GM23338 (cell line): Measurements from ENCODE around the gene MET. TPM values are rescaled to one million over a fixed set of nuclear protein-coding genes. Genes with fewer than 3 reads are reported as not detected.

Source experiments
- ATAC-seq: fragments of 200-7000 bp; cut with Tn5 transposase; 3 replicates; pipeline ENCODE4 v1.9.1; 2020
- DNase-seq: peaks from one replicate; pipeline ENCODE4 v3.0.0-alpha.2; 2015; ENCODE audit warnings: low spot score
- H2AFZ ChIP-seq: fragments of 200-600 bp; sonication (generic); 2 replicates; pipeline ENCODE4 v1.8.0; 2016; ENCODE audit warnings: antibody characterized with exemption, mild to moderate bottlenecking, moderate library complexity
- H3F3A ChIP-seq: fragments of 200-600 bp; sonication (generic); replicated peaks from 2 replicates; pipeline ENCODE4 v1.8.0; 2017; ENCODE audit warnings: antibody characterized with exemption, mixed run types, low read depth
- H3K27ac ChIP-seq: fragments of 200-600 bp; sonication (generic); 2 replicates; pipeline ENCODE4 v1.6.1; 2016; ENCODE audit warnings: low read depth
- H3K27me3 ChIP-seq: fragments of 200-600 bp; sonication (generic); 2 replicates; pipeline ENCODE4 v1.8.0; 2016; ENCODE audit warnings: mild to moderate bottlenecking, mixed run types, moderate library complexity; ENCODE audit not compliant: insufficient read depth
- H3K36me3 ChIP-seq: fragments of 200-600 bp; sonication (generic); 2 replicates; pipeline ENCODE4 v1.8.0; 2016; ENCODE audit warnings: mild to moderate bottlenecking; ENCODE audit not compliant: insufficient read depth
- H3K4me1 ChIP-seq: fragments of 200-600 bp; sonication (generic); 2 replicates; pipeline ENCODE4 v1.8.0; 2016; ENCODE audit warnings: mild to moderate bottlenecking, moderate library complexity; ENCODE audit not compliant: insufficient read depth
- H3K4me2 ChIP-seq: fragments of 200-600 bp; sonication (generic); 2 replicates; pipeline ENCODE4 v1.7.1; 2017; ENCODE audit warnings: mixed run types
- H3K4me3 ChIP-seq: fragments of 200-600 bp; sonication (generic); 2 replicates; pipeline ENCODE4 v1.6.1; 2016; ENCODE audit warnings: mixed run types
- H3K79me2 ChIP-seq: fragments of 200-600 bp; sonication (generic); replicated peaks from 2 replicates; pipeline ENCODE4 v1.8.0; 2017; ENCODE audit warnings: mild to moderate bottlenecking; ENCODE audit not compliant: insufficient read depth
- H3K9me2 ChIP-seq: fragments of 200-600 bp; sonication (generic); 2 replicates; pipeline ENCODE4 v1.8.0; 2017; ENCODE audit not compliant: insufficient read depth
- H4K20me1 ChIP-seq: fragments of 200-600 bp; sonication (generic); replicated peaks from 2 replicates; pipeline ENCODE4 v1.8.0; 2017; ENCODE audit warnings: mild to moderate bottlenecking; ENCODE audit not compliant: insufficient read depth
- H3K27ac Mint-ChIP-seq: 2 replicates; pipeline ENCODE4 v1.8.0; 2020; ENCODE audit warnings: inconsistent platforms, mild to moderate bottlenecking, moderate library complexity, mixed read lengths
- H3K27me3 Mint-ChIP-seq: 3 replicates; pipeline ENCODE4 v1.8.0; 2022; ENCODE audit warnings: low read depth, mild to moderate bottlenecking, moderate library complexity, mixed read lengths, inconsistent platforms; ENCODE audit not compliant: insufficient read depth, poor library complexity
- H3K36me3 Mint-ChIP-seq: 3 replicates; pipeline ENCODE4 v1.8.0; 2021; ENCODE audit warnings: low read depth, mild to moderate bottlenecking, inconsistent platforms, moderate library complexity, mixed read lengths
- H3K4me1 Mint-ChIP-seq: 3 replicates; pipeline ENCODE4 v1.8.0; 2020; ENCODE audit warnings: mild to moderate bottlenecking, inconsistent platforms, mixed read lengths
- H3K4me3 Mint-ChIP-seq: 3 replicates; pipeline ENCODE4 v1.8.0; 2021; ENCODE audit warnings: moderate library complexity, mild to moderate bottlenecking, inconsistent platforms, mixed read lengths
- H3K9me3 Mint-ChIP-seq: 3 replicates; pipeline ENCODE4 v1.8.0; 2020; ENCODE audit warnings: moderate library complexity, mild to moderate bottlenecking, inconsistent platforms, mixed read lengths
- CREB1 ChIP-seq: fragments of 250-450 bp; sonication (Bioruptor Pico); IDR thresholded peaks from 2 replicates; pipeline ENCODE4 v1.5.0; 2020; ENCODE audit warnings: low read depth, mild to moderate bottlenecking, moderate library complexity
- EZH2 ChIP-seq: fragments of 200-600 bp; sonication (generic); IDR thresholded peaks from one replicate; pipeline ENCODE4 v1.8.0; 2017; ENCODE audit warnings: antibody characterized with exemption, mild to moderate bottlenecking, low read depth; ENCODE audit not compliant: unreplicated experiment
- EZH2phosphoT487 ChIP-seq: fragments of 200-600 bp; sonication (generic); IDR thresholded peaks from one replicate; pipeline ENCODE4 v1.8.1; 2018; ENCODE audit warnings: antibody characterized with exemption; ENCODE audit not compliant: unreplicated experiment
- JUNB ChIP-seq: IDR thresholded peaks from one replicate; pipeline ENCODE4 v1.6.1; 2016; ENCODE audit warnings: antibody characterized with exemption; ENCODE audit not compliant: unreplicated experiment
- NANOG ChIP-seq: IDR thresholded peaks from 2 replicates; pipeline ENCODE4 v1.6.1; 2016; ENCODE audit warnings: antibody characterized with exemption, borderline replicate concordance
- POLR2AphosphoS5 ChIP-seq: IDR thresholded peaks from 2 replicates; pipeline ENCODE4 v1.6.1; 2016; ENCODE audit warnings: antibody characterized with exemption, low read depth
- STAT1 ChIP-seq: IDR thresholded peaks from one replicate; pipeline ENCODE4 v1.6.1; 2016; ENCODE audit warnings: antibody characterized with exemption; ENCODE audit not compliant: unreplicated experiment
- ZNF114 ChIP-seq: fragments of 250-450 bp; sonication (Bioruptor Pico); IDR thresholded peaks from 2 replicates; pipeline ENCODE4 v1.5.0; 2020; ENCODE audit warnings: mild to moderate bottlenecking, moderate library complexity
- ZNF331 ChIP-seq: fragments of 250-450 bp; sonication (Bioruptor Pico); IDR thresholded peaks from 2 replicates; pipeline ENCODE4 v1.5.0; 2020; ENCODE audit warnings: low read depth, mild to moderate bottlenecking, moderate library complexity
- polyA plus RNA-seq: library from polyadenylated mRNA; unstranded; fragments of >200 nt; fragmentation: Nextera tagmentation; extraction: Ambion mirVana; gene quantifications from 2 replicates; pipeline ENCODE4 v1.2.1, GENCODE V29; 2016
- total RNA-seq: library from RNA; depleted of rRNA; stranded (reverse); fragments of >200 nt; shearing (Covaris generic); gene quantifications from 2 replicates; pipeline ENCODE4 v1.2.3, GENCODE V29; 2014
- TF ChIP-seq, protein P1 (sequence below): IDR thresholded peaks from 2 replicates; pipeline ENCODE4 v1.6.1; 2016; ENCODE audit warnings: antibody characterized with exemption
- TF ChIP-seq, protein P2 (sequence below), 2 experiments: fragments of 200-600 bp in 1 of 2; sonication (generic) in 1 of 2; conservative IDR thresholded peaks; 2 replicates each; pipeline versions ENCODE4 v1.5.1 to v1.6.1; 2016 to 2017; ENCODE audit warnings: antibody characterized with exemption in 2 of 2, low read depth in 2 of 2, mild to moderate bottlenecking in 2 of 2, moderate library complexity in 1 of 2
- TF ChIP-seq, protein P3 (sequence below): IDR thresholded peaks from one replicate; pipeline ENCODE4 v1.6.1; 2018; ENCODE audit warnings: antibody characterized with exemption; ENCODE audit not compliant: unreplicated experiment
- TF ChIP-seq, protein P4 (sequence below): fragments of 250-450 bp; sonication (Bioruptor Pico); IDR thresholded peaks from 2 replicates; pipeline ENCODE4 v1.5.0; 2020; ENCODE audit warnings: mild to moderate bottlenecking, moderate library complexity

MET gene
- total and polyA plus RNA-seq, 2 experiments from 2014 or later = 4.8 to 23.1 TPM

DNA sequence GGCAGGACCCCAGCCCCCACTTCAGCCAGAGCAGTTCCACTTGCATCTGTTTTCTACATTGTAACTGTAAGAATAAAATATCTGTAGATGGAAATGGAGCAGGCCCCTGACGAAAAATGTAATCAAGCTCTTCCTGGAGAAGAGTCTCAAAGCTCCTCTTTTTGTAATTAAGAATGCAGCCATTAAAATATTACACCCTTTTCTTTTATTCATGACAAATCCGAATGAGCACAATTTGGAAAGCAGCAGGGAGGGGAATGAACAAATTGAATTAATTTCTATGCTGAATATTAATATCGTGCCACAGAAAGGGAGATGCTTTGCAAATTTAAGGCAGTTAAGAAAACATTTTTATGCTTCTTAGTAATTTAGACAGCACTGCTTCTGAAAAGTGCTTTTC is 165.6 kb downstream of the MET start:
- Histone ChIP-seq H3K9me2 (no peaks in the 10 kb centered on the region), H3K4me2 (no peak overlapping the region), H3K4me1 (no peaks in the 10 kb centered on the region; the same call in 1 of the 2 replicates), H3K4me3 (no peak overlapping the region), H3K27ac (no peak overlapping the region), H3F3A (no peaks in the 10 kb centered on the region), H3K27me3 (no peaks in the 10 kb centered on the region), H3K36me3 (no peaks in the 10 kb centered on the region), H3K79me2 (no peaks in the 10 kb centered on the region), H2AFZ (no peak overlapping the region), H4K20me1 (no peaks in the 10 kb centered on the region)
- no peak for TF ChIP-seq ZNF331 (CRISPR knock-in tag)
- no peak for TF ChIP-seq CREB1 (CRISPR knock-in tag)
- TF ChIP-seq, protein P1, sequence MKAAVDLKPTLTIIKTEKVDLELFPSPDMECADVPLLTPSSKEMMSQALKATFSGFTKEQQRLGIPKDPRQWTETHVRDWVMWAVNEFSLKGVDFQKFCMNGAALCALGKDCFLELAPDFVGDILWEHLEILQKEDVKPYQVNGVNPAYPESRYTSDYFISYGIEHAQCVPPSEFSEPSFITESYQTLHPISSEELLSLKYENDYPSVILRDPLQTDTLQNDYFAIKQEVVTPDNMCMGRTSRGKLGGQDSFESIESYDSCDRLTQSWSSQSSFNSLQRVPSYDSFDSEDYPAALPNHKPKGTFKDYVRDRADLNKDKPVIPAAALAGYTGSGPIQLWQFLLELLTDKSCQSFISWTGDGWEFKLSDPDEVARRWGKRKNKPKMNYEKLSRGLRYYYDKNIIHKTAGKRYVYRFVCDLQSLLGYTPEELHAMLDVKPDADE = no peak
- TF ChIP-seq, protein P2, sequence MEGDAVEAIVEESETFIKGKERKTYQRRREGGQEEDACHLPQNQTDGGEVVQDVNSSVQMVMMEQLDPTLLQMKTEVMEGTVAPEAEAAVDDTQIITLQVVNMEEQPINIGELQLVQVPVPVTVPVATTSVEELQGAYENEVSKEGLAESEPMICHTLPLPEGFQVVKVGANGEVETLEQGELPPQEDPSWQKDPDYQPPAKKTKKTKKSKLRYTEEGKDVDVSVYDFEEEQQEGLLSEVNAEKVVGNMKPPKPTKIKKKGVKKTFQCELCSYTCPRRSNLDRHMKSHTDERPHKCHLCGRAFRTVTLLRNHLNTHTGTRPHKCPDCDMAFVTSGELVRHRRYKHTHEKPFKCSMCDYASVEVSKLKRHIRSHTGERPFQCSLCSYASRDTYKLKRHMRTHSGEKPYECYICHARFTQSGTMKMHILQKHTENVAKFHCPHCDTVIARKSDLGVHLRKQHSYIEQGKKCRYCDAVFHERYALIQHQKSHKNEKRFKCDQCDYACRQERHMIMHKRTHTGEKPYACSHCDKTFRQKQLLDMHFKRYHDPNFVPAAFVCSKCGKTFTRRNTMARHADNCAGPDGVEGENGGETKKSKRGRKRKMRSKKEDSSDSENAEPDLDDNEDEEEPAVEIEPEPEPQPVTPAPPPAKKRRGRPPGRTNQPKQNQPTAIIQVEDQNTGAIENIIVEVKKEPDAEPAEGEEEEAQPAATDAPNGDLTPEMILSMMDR (conservative IDR thresholded peaks at IDR 0.05; ENCODE audit: low read depth in 2 of 2) = no peak
- TF ChIP-seq, protein P3, sequence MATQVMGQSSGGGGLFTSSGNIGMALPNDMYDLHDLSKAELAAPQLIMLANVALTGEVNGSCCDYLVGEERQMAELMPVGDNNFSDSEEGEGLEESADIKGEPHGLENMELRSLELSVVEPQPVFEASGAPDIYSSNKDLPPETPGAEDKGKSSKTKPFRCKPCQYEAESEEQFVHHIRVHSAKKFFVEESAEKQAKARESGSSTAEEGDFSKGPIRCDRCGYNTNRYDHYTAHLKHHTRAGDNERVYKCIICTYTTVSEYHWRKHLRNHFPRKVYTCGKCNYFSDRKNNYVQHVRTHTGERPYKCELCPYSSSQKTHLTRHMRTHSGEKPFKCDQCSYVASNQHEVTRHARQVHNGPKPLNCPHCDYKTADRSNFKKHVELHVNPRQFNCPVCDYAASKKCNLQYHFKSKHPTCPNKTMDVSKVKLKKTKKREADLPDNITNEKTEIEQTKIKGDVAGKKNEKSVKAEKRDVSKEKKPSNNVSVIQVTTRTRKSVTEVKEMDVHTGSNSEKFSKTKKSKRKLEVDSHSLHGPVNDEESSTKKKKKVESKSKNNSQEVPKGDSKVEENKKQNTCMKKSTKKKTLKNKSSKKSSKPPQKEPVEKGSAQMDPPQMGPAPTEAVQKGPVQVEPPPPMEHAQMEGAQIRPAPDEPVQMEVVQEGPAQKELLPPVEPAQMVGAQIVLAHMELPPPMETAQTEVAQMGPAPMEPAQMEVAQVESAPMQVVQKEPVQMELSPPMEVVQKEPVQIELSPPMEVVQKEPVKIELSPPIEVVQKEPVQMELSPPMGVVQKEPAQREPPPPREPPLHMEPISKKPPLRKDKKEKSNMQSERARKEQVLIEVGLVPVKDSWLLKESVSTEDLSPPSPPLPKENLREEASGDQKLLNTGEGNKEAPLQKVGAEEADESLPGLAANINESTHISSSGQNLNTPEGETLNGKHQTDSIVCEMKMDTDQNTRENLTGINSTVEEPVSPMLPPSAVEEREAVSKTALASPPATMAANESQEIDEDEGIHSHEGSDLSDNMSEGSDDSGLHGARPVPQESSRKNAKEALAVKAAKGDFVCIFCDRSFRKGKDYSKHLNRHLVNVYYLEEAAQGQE = no peak
- no peak for TF ChIP-seq POLR2AphosphoS5
- TF ChIP-seq NANOG = no peak
- TF ChIP-seq EZH2 = no peak
- no peak for TF ChIP-seq STAT1
- no peak for TF ChIP-seq ZNF114 (CRISPR knock-in tag)
- no peak for TF ChIP-seq EZH2phosphoT487
- no peak for TF ChIP-seq JUNB
- TF ChIP-seq, protein P4, sequence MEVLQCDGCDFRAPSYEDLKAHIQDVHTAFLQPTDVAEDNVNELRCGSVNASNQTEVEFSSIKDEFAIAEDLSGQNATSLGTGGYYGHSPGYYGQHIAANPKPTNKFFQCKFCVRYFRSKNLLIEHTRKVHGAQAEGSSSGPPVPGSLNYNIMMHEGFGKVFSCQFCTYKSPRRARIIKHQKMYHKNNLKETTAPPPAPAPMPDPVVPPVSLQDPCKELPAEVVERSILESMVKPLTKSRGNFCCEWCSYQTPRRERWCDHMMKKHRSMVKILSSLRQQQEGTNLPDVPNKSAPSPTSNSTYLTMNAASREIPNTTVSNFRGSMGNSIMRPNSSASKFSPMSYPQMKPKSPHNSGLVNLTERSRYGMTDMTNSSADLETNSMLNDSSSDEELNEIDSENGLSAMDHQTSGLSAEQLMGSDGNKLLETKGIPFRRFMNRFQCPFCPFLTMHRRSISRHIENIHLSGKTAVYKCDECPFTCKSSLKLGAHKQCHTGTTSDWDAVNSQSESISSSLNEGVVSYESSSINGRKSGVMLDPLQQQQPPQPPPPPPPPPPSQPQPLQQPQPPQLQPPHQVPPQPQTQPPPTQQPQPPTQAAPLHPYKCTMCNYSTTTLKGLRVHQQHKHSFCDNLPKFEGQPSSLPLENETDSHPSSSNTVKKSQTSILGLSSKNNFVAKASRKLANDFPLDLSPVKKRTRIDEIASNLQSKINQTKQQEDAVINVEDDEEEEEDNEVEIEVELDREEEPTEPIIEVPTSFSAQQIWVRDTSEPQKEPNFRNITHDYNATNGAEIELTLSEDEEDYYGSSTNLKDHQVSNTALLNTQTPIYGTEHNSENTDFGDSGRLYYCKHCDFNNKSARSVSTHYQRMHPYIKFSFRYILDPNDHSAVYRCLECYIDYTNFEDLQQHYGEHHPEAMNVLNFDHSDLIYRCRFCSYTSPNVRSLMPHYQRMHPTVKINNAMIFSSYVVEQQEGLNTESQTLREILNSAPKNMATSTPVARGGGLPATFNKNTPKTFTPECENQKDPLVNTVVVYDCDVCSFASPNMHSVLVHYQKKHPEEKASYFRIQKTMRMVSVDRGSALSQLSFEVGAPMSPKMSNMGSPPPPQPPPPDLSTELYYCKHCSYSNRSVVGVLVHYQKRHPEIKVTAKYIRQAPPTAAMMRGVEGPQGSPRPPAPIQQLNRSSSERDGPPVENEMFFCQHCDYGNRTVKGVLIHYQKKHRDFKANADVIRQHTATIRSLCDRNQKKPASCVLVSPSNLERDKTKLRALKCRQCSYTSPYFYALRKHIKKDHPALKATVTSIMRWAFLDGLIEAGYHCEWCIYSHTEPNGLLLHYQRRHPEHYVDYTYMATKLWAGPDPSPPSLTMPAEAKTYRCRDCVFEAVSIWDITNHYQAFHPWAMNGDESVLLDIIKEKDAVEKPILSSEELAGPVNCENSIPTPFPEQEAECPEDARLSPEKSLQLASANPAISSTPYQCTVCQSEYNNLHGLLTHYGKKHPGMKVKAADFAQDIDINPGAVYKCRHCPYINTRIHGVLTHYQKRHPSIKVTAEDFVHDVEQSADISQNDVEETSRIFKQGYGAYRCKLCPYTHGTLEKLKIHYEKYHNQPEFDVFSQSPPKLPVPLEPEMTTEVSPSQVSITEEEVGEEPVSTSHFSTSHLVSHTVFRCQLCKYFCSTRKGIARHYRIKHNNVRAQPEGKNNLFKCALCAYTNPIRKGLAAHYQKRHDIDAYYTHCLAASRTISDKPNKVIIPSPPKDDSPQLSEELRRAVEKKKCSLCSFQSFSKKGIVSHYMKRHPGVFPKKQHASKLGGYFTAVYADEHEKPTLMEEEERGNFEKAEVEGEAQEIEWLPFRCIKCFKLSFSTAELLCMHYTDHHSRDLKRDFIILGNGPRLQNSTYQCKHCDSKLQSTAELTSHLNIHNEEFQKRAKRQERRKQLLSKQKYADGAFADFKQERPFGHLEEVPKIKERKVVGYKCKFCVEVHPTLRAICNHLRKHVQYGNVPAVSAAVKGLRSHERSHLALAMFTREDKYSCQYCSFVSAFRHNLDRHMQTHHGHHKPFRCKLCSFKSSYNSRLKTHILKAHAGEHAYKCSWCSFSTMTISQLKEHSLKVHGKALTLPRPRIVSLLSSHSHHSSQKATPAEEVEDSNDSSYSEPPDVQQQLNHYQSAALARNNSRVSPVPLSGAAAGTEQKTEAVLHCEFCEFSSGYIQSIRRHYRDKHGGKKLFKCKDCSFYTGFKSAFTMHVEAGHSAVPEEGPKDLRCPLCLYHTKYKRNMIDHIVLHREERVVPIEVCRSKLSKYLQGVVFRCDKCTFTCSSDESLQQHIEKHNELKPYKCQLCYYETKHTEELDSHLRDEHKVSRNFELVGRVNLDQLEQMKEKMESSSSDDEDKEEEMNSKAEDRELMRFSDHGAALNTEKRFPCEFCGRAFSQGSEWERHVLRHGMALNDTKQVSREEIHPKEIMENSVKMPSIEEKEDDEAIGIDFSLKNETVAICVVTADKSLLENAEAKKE (CRISPR knock-in tag) = no peak
- Mint-ChIP-seq H3K4me1 (peaks cover 2% of the 10 kb centered on the region), H3K36me3 (no peaks in the 10 kb centered on the region), H3K9me3 (no peaks in the 10 kb centered on the region), H3K27me3 (peaks cover 2% of the 10 kb centered on the region), H3K4me3 (no peak overlapping the region), H3K27ac (no peak overlapping the region)
- ATAC-seq (no peak), DNase-seq (no peak)
